NCI-H146 treated with DMSO at 0.1 percent for 48 hours (cell line): ENCODE results near the gene CDC73.
"Not testable (repeated sequence)": the region's sequence is repeated elsewhere in the genome, so short reads cannot be mapped to it uniquely, and the experiment has no call there.

Experiments used
- DNase-seq: peaks from one replicate; lab custom pipeline; 2025; ENCODE audit not compliant: unreplicated experiment; lab: John Stamatoyannopoulos, UW

CDC73 gene

DNA sequence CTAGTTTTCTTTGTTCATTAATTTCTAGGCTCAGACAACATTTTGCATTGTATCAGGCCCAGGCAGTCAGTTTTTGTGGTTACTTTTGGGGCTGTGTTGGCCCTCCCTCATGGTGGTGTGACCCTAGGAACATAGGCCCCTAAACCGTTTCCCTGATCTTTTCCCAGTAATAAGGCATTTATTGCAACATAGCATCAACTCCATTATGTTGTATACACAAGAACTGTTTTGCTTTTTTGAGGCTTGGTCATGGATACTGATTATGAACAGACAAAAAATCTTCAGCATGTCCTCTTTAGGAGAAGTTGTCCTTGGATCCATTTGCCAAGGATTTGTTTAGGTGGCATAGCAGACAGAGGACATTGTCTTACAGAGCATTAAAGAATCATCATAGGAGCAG is 54.3 kb downstream of the CDC73 start:
- peak; percentile 25 for DNase-seq

DNA sequence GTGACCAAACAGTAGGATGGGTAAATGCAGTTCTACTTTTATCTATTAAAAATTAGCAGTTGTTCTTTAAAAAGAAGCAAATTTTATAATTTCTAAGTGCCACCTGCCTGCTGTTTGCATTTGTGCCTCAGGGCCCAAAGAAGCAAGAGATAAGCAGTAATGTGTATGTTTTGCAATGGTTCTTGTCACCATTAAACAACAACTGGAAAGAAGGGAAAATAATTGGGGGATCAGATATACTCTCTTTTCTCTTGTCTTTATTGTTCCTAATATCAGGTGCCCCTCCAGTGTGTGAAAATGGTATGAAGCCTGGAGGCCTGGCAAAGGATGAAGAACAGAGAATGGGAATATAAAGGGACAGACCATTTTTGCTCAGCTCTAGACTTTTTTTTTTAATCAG is 55.0 kb downstream of the CDC73 start:
- peak; percentile 94 for DNase-seq

DNA sequence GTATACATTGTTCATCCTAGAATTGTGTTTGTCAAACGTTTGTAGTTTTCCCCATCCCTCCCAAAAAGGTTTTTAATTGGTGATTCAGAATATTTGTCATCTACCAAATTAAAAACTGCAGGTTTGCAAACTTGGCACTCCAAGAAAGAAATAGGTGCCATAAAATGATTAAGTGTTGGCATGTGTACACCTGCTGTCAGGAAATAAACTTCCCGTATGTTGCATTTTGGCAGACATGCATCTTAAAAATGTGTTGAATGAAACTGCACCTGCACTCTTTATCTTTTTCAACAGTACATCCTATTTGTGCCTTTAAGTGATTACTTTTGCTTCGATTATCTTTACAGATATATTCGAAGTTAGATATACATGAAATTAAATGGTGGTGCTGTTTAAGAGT is 57.3 kb downstream of the CDC73 start:
- DNase-seq, result no peak

DNA sequence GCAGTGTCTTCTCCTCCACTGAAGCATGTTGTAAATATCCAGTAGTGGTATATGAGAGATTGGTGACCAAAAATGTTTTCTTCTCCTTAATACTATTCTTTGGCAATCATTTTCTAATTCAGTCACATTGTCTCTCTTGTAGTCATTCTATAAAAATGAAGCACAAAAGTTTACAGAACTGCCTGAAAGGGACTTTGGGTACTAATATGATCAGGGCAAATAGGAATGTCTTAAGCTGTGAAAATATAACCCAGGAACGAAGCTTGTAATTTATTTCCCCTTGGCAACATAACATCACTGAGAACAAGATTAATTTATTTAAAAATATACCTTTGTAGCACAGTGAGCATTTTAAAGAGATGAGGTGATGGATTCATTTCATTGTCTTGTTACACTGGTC is 59.7 kb downstream of the CDC73 start:
- no peak for DNase-seq

DNA sequence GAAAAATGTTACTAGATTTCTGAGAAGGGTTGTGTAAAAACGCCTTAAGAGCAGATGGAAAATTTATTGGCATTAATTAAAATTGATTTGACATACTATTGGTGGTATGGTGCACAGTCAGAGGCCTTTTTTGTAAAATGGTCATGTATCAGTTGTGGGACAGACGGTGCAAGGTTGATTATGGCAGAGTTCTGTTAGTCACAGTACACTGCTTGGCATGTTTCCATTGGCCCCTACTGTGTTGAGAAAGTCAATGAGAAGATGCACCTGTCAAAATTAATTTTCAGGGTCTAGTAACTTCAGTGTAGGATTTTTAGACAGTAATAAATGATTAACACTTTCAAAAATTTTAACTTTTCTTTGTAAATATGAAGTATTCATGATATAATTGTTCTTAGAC is 60.2 kb downstream of the CDC73 start:
- peak; percentile 37 for DNase-seq

DNA sequence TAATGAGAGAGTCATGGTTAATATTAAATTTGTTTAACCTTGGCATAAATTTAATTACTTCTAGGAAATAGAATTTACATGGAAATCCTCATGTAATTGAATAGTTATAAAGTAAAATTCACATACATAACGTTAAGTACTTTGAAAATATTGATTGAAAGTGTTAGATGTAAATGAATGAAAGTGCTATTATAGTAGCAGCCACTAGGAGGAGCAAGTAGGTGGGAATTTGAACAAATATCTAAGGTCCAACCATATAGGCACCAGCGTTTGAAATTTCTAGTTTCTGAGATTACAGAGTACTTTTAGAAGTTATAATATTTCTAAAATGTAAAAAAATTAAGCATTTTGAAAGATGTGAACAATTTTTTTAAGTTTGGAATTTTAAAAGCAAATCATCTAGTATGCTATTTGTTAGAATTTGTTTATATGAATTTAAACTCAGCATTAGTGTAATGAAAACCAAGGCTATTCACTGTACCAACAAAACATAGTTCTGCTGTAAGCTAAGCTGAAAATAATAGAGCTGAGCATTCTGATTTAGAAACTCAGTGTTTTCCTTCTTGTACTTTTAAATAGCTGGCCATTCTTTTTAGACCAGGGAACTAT is 61.3 kb downstream of the CDC73 start:
- DNase-seq, result peak; percentile 80

DNA sequence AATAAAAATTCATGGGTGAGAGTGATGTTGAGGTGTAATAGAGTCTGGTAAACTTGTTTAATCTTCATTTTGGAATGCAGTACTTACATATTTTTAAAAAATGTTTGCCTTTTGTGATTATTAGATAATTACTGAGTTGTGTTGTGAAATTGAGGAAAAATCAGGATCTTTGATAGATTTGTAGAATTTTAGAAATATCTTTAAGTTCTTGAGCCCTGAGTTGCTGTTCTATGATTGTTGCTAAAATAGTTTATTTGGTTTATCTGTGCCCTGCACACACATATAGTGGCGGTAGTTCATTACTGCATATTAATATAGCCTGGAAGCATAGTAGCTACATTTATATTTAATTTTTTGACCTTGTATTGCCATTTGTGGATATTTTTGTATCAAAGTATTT is 62.9 kb downstream of the CDC73 start:
- DNase-seq, result no peak

DNA sequence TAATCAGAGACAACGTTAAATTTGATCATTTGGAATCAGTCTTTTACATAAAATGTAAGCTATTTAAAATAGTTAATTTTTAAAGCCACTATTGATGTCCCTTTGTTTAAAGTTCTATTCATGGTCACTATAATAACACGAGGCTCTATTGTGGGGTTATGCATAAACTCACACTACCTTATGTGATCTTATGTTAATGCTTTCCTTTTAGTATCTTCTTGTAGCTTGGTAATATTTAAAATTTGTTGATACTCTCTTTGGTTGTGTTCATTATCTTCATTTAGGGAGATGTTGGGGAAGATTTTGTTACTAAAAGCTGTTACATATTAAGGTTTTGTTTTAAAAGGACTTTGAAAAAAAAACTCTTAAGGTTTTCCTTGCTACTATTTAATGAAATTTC is 63.4 kb downstream of the CDC73 start:
- peak; percentile 32 for DNase-seq

DNA sequence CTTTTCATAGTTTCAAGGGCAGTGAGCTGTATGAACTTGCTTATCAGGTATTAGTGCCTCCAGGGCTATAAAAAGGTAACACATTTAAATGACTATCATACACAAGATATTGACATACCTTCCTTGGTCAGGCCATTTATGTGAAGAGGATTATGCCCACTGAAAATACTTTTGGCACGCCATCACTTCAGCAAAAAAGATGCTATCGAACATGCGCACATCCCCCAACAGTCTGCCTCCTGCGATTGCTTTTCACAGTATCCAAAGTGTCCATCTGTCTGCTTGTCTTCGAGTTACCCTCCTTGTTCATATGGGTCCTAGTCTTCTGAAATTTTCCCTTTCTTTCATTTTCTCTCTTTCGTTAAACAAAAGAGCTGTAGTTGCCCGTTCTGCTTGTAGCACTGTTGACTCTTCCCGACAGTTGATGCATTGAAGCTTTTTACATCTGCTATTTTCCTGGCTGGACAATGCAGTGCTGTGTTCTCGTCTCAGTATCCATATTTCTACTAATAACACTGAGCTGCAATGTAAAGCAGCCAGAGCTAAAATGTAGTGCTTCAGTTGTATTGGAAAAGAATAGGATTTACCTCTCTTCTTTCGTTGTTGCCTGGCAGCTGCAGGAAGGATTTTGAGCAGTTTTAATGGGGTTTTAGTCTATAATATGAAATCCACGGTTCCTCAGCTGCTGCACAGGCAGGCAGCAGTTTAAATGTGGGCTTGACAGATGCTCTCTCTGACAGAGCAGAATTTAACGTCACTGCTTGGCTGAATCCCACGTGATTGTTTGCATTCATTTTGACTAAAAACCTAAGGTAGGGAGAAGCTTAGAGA is 64.3 kb downstream of the CDC73 start, which contains the start of gene B3GALT2:
TSS of gene B3GALT2 (minus strand) at position 713 of the 831 bp plus-strand sequence. CDS start 5,051 bp downstream, outside the sequence.
- peak; percentile 76 for DNase-seq

DNA sequence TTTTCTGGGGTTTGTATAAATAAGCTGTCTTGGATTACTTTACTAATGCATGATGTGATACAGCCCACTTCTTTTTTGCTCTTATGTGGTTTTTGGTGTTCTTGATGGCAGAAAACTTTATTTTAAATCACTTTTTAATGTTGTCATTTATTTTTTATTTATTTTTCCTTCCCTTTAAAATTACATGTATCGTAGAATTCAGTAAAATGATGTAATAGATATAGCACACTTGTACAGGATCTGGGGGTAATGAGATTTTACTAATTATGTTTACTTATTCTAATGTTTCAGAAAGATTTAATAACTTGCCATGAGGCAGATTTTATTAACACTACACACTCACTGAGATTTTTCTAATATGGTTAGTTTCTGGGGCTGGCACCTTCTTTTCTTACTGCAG is 65.3 kb downstream of the CDC73 start:
- DNase-seq, result no peak

DNA sequence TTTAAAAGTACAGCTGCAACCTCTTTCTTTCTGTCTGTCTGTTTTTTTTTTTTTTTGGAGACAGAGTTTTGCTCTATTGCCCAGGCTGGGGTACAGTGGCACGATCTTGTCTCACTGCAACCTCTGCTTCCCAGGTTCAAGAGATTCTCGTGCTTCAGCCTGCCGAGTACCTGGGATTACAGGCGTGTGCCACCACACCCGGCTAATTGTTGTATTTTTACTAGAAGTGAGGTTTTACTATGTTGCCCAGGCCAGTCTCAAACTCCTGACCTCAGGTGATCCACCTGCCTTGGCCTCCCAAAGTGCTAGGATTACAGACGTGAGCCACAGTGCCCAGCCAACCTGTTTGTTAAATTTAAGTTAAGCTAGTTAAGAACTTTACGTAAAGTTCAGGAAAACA is 67.1 kb downstream of the CDC73 start:
- DNase-seq, result not testable (repeated sequence)

DNA sequence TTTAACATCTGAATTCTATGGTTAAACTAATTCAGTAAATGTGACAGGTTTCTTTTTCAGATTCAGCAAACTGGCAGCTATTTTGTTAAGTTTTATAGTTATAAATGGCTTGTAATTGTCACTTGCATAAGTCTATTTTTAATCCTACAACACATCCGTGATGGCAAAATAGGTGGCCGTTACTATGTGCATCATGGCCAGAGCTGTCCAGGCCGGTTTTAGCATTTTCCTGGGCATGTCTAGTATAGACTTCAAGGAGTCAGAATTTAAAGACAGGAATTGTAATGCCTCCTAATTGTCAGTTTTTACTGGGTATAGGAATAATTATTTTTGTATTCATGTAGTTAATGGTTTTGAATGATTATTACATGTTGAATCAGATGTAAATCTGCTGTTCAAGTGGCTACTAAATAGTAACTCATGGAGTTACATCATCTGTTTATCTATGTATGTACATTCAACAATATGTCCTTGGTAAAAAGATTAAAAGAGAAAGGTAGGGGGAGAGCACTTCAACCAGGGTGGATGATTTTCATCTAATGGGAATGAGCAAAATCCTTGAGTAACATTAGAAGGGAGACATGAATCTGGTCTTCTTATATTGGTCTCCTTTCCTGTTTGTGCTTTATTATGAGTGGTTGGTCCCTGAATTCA is 67.7 kb downstream of the CDC73 start:
- DNase-seq, result no peak

DNA sequence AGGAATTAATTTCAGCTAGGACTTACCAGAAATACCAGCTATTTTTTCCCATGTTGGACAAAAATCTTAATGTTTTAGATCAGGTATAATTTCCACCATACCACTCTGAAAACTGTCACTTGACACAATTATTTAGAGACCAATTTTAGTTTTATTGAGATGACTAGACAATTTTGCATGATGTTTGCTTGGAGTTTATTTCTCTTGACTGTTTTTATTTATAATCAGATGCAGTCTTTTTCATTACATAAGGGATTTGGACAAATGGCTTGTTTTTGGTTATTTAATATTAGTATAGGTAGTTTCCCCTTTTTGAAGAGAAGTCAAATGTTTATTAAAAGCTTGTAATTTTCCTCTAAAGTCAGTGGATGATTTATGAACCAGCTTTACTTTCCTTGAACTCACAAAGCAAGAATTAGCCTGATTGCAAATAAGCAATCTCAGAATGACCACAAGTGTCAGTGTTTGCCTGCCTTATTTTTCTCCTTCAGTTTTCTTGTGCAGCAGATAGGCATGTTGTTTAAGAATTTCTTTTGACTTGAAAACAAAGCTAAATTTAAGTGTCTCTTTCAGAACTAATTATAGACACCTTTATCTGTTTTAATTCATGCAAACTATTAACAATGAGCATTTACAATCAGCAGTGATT is 68.4 kb downstream of the CDC73 start:
- no peak for DNase-seq

DNA sequence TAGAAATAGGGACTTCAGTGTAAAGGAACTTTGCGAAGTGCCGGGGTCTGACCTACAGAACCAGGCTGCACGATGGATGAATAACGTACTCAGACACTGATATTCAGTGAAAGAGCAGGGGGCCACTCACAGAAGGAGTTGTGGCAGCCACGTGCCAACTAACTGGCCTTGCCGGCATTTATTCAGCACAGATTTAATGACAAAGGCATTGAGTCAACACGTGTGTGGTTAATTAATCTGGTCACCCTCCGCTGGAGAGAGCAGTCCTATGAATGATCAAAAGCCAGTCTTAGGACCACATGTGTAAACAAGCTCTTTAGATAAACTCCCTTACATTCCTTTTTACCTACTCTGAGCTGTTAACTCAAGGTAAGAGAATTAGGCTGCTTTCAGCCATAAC is 70.8 kb downstream of the CDC73 start:
- no peak for DNase-seq

DNA sequence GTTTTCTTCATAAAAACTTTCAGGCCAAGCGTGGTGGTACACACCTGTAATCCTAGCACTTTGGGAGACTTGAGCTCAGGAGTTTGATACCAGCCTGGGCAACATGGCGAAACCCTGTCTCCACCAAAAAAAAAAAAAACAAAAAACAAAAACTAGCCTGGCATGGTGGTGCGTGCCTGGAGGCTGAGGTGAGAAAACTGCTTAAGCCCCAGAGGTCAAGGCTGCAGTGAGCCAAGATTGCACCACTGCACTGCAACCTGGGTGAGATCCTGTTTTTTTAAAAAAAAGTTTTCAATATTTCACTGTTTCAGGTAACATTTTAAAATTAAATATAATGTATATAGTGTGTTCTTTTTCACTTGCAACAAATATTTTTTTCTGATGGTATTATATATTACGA is 78.1 kb downstream of the CDC73 start:
- no peak for DNase-seq

DNA sequence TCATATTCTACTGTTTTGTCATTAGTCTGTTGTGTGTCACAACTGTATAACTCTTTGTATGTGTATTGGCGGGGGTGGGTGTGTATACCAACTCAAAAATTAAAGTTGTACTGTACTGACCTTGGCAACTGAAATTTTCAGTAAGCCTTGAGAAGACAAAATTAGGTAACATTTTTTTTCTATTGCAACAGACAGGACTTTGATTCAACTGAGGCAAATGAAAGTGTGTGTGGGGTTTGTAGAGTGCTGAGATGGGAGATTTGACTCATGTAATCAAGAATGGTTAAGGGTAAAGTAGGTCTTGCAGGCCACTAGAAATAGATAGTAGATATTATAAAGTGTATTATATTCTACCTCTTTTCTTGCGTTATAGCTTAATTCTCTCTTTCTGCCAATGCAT is 79.2 kb downstream of the CDC73 start:
- no peak for DNase-seq

DNA sequence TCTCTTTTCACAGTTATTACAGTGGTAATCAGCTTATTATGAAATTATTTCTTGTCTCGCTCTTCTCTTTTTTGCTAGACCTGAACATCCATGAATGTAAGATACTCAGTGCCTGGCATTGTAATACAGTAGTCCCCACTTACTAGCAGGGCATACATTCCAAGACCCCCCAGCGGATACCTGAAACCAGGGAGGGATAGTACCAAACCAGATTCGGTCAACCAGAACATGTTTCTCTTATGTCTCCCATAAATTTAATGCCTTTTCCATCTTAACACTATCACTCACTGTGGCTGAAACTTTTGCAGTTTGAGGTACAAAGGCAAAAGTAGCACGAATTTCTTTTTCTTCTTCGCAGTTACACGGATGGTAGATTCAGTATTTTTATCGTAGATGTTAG is 89.2 kb downstream of the CDC73 start:
- no peak for DNase-seq

DNA sequence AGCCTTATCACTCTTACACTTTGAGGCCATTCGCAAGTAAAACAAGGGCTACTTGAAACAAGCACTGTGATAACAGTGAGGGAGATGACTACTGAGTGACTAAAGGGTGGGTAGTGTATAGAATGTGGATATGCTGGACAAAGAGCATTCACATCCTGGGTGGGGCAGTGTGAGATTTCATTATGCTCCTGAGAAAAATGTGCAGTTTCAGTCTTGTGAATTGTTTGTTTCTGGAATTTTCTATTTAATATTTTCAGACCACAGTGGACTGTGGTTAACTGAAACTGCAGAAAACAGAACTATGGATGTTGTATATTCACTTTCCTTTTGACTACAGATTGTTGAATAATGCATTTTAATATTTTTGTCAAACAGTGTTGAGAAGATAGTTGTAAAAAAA is 89.7 kb downstream of the CDC73 start:
- DNase-seq, result no peak

DNA sequence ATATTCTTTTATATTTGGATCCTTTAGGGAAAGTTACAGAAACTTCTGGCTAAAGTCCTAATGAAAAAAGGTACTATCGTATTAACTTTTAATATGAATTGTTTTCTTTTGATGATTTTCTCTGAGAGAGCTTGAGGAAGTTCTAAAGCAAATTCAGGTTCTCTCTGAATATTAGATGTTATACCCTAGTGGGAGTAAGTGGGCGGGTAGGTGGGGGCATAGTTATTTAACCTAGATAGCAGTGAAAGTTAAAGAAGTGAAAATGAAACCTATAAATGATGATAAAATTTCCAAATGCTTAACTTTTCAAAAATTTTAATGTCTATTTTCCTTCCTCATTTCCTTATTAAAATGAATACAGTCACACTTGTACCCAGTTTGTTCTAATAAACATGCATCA is 90.8 kb downstream of the CDC73 start:
- no peak for DNase-seq

DNA sequence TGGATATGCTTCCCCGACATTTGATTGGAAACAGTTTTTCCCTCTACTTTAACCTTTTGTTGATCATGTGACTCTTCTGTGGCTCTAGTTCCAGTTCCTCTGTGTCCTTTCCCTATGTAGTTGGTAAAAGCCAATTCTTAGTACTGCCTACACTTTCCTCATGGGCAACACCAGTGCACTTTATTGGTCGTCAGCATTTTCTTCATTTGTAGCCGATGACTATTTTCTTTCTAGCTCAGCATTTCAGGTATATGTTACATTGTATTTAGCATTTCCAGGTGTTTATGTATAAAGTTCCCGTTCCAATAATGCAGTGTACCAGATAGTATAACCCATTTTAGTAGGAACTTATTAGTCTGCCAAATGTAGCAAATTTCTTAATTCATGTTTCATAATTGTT is 92.2 kb downstream of the CDC73 start:
- no peak for DNase-seq

DNA sequence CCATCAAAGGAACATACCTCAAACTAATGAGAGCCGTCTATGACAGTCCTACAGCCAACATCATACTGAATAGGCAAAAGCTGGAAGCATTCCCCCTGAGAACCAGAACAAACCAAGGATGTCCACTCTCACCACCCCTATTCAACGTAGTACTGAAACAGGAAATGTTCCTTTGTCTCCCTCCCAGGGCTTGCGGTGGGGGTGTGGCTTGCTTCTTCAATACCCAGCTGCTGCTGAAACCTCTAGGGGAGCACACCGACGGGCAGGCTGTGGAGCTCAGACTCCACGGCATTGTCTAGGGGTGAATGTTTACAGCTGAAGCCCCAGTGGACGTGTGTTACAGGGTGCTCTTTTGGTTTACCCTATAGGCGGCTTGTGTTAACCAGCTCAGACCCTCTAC is 95.1 kb downstream of the CDC73 start:
- peak; percentile 8 for DNase-seq

DNA sequence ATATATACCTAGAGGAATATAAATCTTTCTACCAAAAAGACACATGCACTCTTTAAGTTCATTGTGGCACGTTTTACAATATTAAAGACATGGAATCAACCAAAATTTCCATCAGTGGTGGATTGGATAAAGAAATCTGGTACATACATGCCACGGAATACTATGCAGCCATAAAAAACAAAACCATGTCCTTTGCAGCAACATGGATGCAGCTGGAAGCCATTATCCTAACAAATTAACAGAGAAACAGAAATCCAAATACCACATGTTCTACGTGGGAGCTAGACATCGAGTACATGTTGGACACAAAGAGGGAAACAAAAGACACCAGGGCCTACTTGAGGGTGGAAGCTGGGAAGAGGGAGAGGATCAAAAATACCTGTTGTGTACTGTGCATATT is 97.6 kb downstream of the CDC73 start:
- no peak for DNase-seq
